Caco-2 (cell line): Measurements from ENCODE around the gene C1R. TPM values are rescaled to one million over a fixed set of nuclear protein-coding genes. Genes with fewer than 3 reads are reported as not detected.

Experiments
- BruUV-seq: library from RNA; stranded (reverse); fragments of 400-500 nt; replicated peaks from 2 replicates; lab custom pipeline; 2021; lab: Mats Ljungman, UMichigan
- CTCF ChIA-PET: fragments of 300-600 bp; sonication (Branson Sonifier 250); formaldehyde crosslinking; loops from one replicate; lab custom pipeline; 2022; ENCODE audit warnings: antibody characterized with exemption; lab: Charles Lee
- POLR2A ChIA-PET: fragments of 300-600 bp; sonication (Branson Sonifier 250); formaldehyde crosslinking; loops from one replicate; lab custom pipeline; 2022; ENCODE audit warnings: antibody characterized with exemption; lab: Charles Lee
- DNase-seq, 2 experiments: peaks; one replicate each; pipeline versions ENCODE4 v3.0.0 to v3.0.0-alpha.2; 2020 to 2022
- H3K27me3 ChIP-seq: replicated peaks from 2 replicates; pipeline ENCODE4 v1.6.0; 2011; ENCODE audit warnings: low read length; ENCODE audit not compliant: control insufficient read depth, insufficient read depth
- H3K36me3 ChIP-seq: 2 replicates; pipeline ENCODE4 v1.5.1; 2011; ENCODE audit warnings: low read length; ENCODE audit not compliant: control insufficient read depth, insufficient read depth
- H3K4me1 ChIP-seq: fragments of 250-450 bp; sonication (Bioruptor Pico); 2 replicates; pipeline ENCODE4 v1.5.1; 2020; ENCODE audit warnings: mild to moderate bottlenecking
- H3K4me3 ChIP-seq: 2 replicates; pipeline ENCODE4 v1.5.1; 2011; ENCODE audit warnings: low read depth, mild to moderate bottlenecking, control low read depth, low read length
- H3K9me3 ChIP-seq: fragments of 250-450 bp; sonication (Bioruptor Pico); 2 replicates; pipeline ENCODE4 v1.5.1; 2020; ENCODE audit warnings: mild to moderate bottlenecking, moderate library complexity
- H3K27ac Mint-ChIP-seq: one replicate; pipeline ENCODE4 v1.8.0; 2022; ENCODE audit warnings: mixed read lengths; ENCODE audit not compliant: unreplicated experiment
- H3K27me3 Mint-ChIP-seq: one replicate; pipeline ENCODE4 v1.8.0; 2022; ENCODE audit warnings: mixed read lengths; ENCODE audit not compliant: insufficient read depth, unreplicated experiment
- H3K36me3 Mint-ChIP-seq: one replicate; pipeline ENCODE4 v1.8.0; 2022; ENCODE audit warnings: mild to moderate bottlenecking, mixed read lengths; ENCODE audit not compliant: insufficient read depth, unreplicated experiment
- H3K4me1 Mint-ChIP-seq: one replicate; pipeline ENCODE4 v1.8.0; 2022; ENCODE audit warnings: low read depth, mixed read lengths; ENCODE audit not compliant: unreplicated experiment
- H3K4me3 Mint-ChIP-seq: one replicate; pipeline ENCODE4 v1.8.0; 2022; ENCODE audit warnings: mild to moderate bottlenecking, moderate library complexity, mixed read lengths; ENCODE audit not compliant: unreplicated experiment
- H3K9me3 Mint-ChIP-seq: one replicate; pipeline ENCODE4 v1.8.0; 2022; ENCODE audit warnings: mixed read lengths; ENCODE audit not compliant: unreplicated experiment
- intact Hi-C: fragments of 100-400 bp; cut with micrococcal nuclease; formaldehyde crosslinking; loops from one replicate; pipeline ENCODE4 v1.10.0; 2022; ENCODE audit not compliant: unreplicated experiment
- total RNA-seq: library from RNA; stranded (reverse); gene quantifications from 2 replicates; pipeline ENCODE4 v1.2.3, GENCODE V29; 2022
- TF ChIP-seq, protein P1 (sequence below), 2 experiments: fragments of 200-600 bp in 1 of 2; IDR thresholded peaks; 1 replicate in 1 of 2; 2 replicates in 1 of 2; pipeline versions ENCODE4 v1.5.1 to v1.8.0; 2011 to 2022; ENCODE audit warnings: antibody characterized with exemption in 1 of 2, control low read depth in 1 of 2, inconsistent platforms in 1 of 2, low read depth in 1 of 2, low read length in 1 of 2, mild to moderate bottlenecking in 1 of 2, moderate library complexity in 1 of 2; ENCODE audit not compliant: insufficient read depth in 1 of 2, severe bottlenecking in 1 of 2, unreplicated experiment in 1 of 2

C1R gene
- total RNA-seq, 1 experiment from 2014 or later, result 3.9 TPM

- Mint-ChIP-seq H3K9me3 (no peaks in the 10 kb centered on the region), H3K4me3 (peak overlapping the region; percentile 86), H3K36me3 (peaks cover 27% of the 10 kb centered on the region), H3K27ac (peak overlapping the region; percentile 79), H3K27me3 (no peaks in the 10 kb centered on the region), H3K4me1 (peaks cover 35% of the 10 kb centered on the region)
- Histone ChIP-seq H3K9me3 (no peaks in the 10 kb centered on the region), H3K27me3 (no peaks in the 10 kb centered on the region), H3K4me3 (peak overlapping the region; percentile 70), H3K36me3 (peaks cover 2% of the 10 kb centered on the region; the same call in 1 of the 2 replicates), H3K4me1 (peaks cover 30% of the 10 kb centered on the region)
- peak; percentile 69 to 75 for DNase-seq
- ChIA-PET POLR2A (interaction anchor here (0.7 to 1.1 kb wide), 3 partner anchors 22 to 185 kb away, joined by 3 read pairs; partner anchors contain the start of gene C1RL), CTCF (interaction anchor here (1.0 to 1.4 kb wide), 2 partner anchors 14 to 22 kb away, joined by 3 to 5 read pairs; partner anchors contain the start of gene C1RL)
- TF ChIP-seq, protein P1, sequence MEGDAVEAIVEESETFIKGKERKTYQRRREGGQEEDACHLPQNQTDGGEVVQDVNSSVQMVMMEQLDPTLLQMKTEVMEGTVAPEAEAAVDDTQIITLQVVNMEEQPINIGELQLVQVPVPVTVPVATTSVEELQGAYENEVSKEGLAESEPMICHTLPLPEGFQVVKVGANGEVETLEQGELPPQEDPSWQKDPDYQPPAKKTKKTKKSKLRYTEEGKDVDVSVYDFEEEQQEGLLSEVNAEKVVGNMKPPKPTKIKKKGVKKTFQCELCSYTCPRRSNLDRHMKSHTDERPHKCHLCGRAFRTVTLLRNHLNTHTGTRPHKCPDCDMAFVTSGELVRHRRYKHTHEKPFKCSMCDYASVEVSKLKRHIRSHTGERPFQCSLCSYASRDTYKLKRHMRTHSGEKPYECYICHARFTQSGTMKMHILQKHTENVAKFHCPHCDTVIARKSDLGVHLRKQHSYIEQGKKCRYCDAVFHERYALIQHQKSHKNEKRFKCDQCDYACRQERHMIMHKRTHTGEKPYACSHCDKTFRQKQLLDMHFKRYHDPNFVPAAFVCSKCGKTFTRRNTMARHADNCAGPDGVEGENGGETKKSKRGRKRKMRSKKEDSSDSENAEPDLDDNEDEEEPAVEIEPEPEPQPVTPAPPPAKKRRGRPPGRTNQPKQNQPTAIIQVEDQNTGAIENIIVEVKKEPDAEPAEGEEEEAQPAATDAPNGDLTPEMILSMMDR (IDR thresholded peaks at IDR 0.05; ENCODE audit: insufficient read depth in 1 of 2, low read depth in 1 of 2, low read length in 1 of 2, severe bottlenecking in 1 of 2, unreplicated experiment in 1 of 2), result no peak
- TSS peak; percentile 7 for BruUV-seq
- intact Hi-C loops, result no loop called here
Observed at GRCh38 chr12:7130701-7131501, 38.7 kb upstream of the C1R start.

- H3K36me3 ChIP-seq, result peaks cover 2% of the 10 kb centered on the region; the same call in 1 of the 2 replicates
- H3K27me3 ChIP-seq, result no peaks in the 10 kb centered on the region
- intact Hi-C loops, result loop anchor here (1.0 kb wide), 1 partner anchor 22 kb away; no protein-coding TSS in a partner anchor
- Mint-ChIP-seq H3K36me3 (peaks cover 27% of the 10 kb centered on the region), H3K4me3 (peak within 1 kb of the TSS; percentile 86), H3K4me1 (peaks cover 35% of the 10 kb centered on the region), H3K27me3 (no peaks in the 10 kb centered on the region), H3K9me3 (no peaks in the 10 kb centered on the region), H3K27ac (peak within 1 kb of the TSS; percentile 79)
- H3K9me3 ChIP-seq, result no peaks in the 10 kb centered on the region
- peaks cover 30% of the 10 kb centered on the region for H3K4me1 ChIP-seq
- DNase-seq, result peak; percentile 94 to 95
- no TSS peak for BruUV-seq
- H3K4me3 ChIP-seq, result peak within 1 kb of the TSS; percentile 70
- TF ChIP-seq, protein P1 (IDR thresholded peaks at IDR 0.05; ENCODE audit: insufficient read depth in 1 of 2, low read depth in 1 of 2, low read length in 1 of 2, severe bottlenecking in 1 of 2, unreplicated experiment in 1 of 2), result no peak
- POLR2A ChIA-PET, result interaction anchor here (0.8 to 0.9 kb wide), 2 partner anchors 21 to 187 kb away, joined by 3 read pairs; partner anchors contain the start of genes C1RL and RNU7-1
- CTCF ChIA-PET, result interaction anchor here (1.0 to 1.4 kb wide), 2 partner anchors 15 to 21 kb away, joined by 3 to 5 read pairs; partner anchors contain the start of gene C1RL
Observed at GRCh38 chr12:7129872-7130691, 37.8 kb upstream of the C1R start, which contains the start of gene CLSTN3. Gene CLSTN3 (plus strand): TSS chr12:7130371. CDS start chr12:7130649, 278 bp downstream.
